Hepatocyte (in vitro differentiated cells): Measurements from ENCODE around the gene CHST8.

Source experiments
- CTCF ChIP-seq: fragments of 200-600 bp; sonication (generic); IDR thresholded peaks from 2 replicates; pipeline ENCODE4 v1.5.1; 2016; ENCODE audit warnings: antibody characterized with exemption, mild to moderate bottlenecking; ENCODE audit not compliant: poor library complexity
- EZH2phosphoT487 ChIP-seq: fragments of 200-600 bp; sonication (generic); IDR thresholded peaks from one replicate; pipeline ENCODE4 v1.6.1; 2018; ENCODE audit warnings: antibody characterized with exemption, mild to moderate bottlenecking, low read depth, moderate library complexity; ENCODE audit not compliant: unreplicated experiment, severe bottlenecking

GRCh38 chr19:33693678-33694077 is 71.9 kb downstream of the CHST8 start:
- TF ChIP-seq CTCF (no peak), EZH2phosphoT487 (no peak)
